Keratinocyte (primary cell): Measurements from ENCODE around the gene HMCN2. TPM values are rescaled to one million over a fixed set of nuclear protein-coding genes. Genes with fewer than 3 reads are reported as not detected.

Source experiments
- DNase-seq: peaks from one replicate; pipeline ENCODE4 v3.0.0-alpha.2; 2011; ENCODE audit warnings: low read depth, missing footprints, low spot score
- FAIRE-seq: peaks from 2 replicates; lab custom pipeline; 2011; peaks lifted over from hg19 to GRCh38; lab: Jason Lieb, UNC
- H2AFZ ChIP-seq: 2 replicates; pipeline ENCODE4 v1.6.0; 2012; ENCODE audit warnings: low read length, control low read depth, inconsistent platforms; ENCODE audit not compliant: control insufficient read depth
- H3K27ac ChIP-seq: 2 replicates; pipeline ENCODE4 v1.5.1; 2011; ENCODE audit warnings: low read length; ENCODE audit not compliant: control insufficient read depth, insufficient read depth
- H3K27me3 ChIP-seq: 3 replicates; pipeline ENCODE4 v1.6.0; 2011; ENCODE audit warnings: low read length; ENCODE audit not compliant: control insufficient read depth, insufficient read depth; ENCODE audit errors: extremely low read depth
- H3K36me3 ChIP-seq, 2 experiments: 2 replicates in 1 of 2; 3 replicates in 1 of 2; pipeline ENCODE4 v1.5.1; 2011; ENCODE audit warnings: low read length in 2 of 2, mild to moderate bottlenecking in 1 of 2; ENCODE audit not compliant: control insufficient read depth in 2 of 2, insufficient read depth in 2 of 2; ENCODE audit errors: extremely low read depth in 1 of 2
- H3K4me1 ChIP-seq: 3 replicates; pipeline ENCODE4 v1.5.1; 2011; ENCODE audit warnings: low read length; ENCODE audit not compliant: control insufficient read depth, insufficient read depth; ENCODE audit errors: extremely low read depth
- H3K4me2 ChIP-seq: 3 replicates; pipeline ENCODE4 v1.6.0; 2011; ENCODE audit warnings: low read depth, low read length; ENCODE audit not compliant: control insufficient read depth, insufficient read depth; ENCODE audit errors: extremely low read depth
- H3K4me3 ChIP-seq, 3 experiments: fragments of 200-600 bp in 1 of 3; sonication (generic) in 1 of 3; 2 replicates in 2 of 3; 3 replicates in 1 of 3; pipeline ENCODE4 v1.5.1; 2011 to 2016; ENCODE audit warnings: low read length in 3 of 3, mild to moderate bottlenecking in 3 of 3, control low read depth in 2 of 3, inconsistent platforms in 1 of 3, low read depth in 1 of 3, mixed read lengths in 1 of 3, mixed run types in 1 of 3, moderate library complexity in 1 of 3; ENCODE audit not compliant: control insufficient read depth in 2 of 3, insufficient read depth in 2 of 3; ENCODE audit errors: extremely low read depth in 1 of 3
- H3K79me2 ChIP-seq: 2 replicates; pipeline ENCODE4 v1.6.0; 2012; ENCODE audit warnings: low read length; ENCODE audit not compliant: control insufficient read depth, insufficient read depth
- H3K9ac ChIP-seq: 3 replicates; pipeline ENCODE4 v1.6.0; 2011; ENCODE audit warnings: low read length; ENCODE audit not compliant: control insufficient read depth, insufficient read depth; ENCODE audit errors: extremely low read depth
- H3K9me1 ChIP-seq: 3 replicates; pipeline ENCODE4 v1.6.0; 2011; ENCODE audit warnings: low read length; ENCODE audit not compliant: control insufficient read depth, insufficient read depth; ENCODE audit errors: extremely low read depth
- H3K9me3 ChIP-seq: 2 replicates; pipeline ENCODE4 v1.5.1; 2012; ENCODE audit warnings: low read depth, low read length; ENCODE audit not compliant: control insufficient read depth
- H4K20me1 ChIP-seq: 3 replicates; pipeline ENCODE4 v1.6.0; 2011; ENCODE audit warnings: low read length; ENCODE audit not compliant: control insufficient read depth, insufficient read depth; ENCODE audit errors: extremely low read depth
- EZH2 ChIP-seq: IDR thresholded peaks from one replicate; pipeline ENCODE4 v1.6.1; 2012; ENCODE audit warnings: inconsistent platforms, mild to moderate bottlenecking, low read length, moderate library complexity
- dilution Hi-C: fragments of 300-500 bp; cut with MboI; formaldehyde crosslinking; loops from one replicate; pipeline ENCODE4 v1.7.0; 2020; ENCODE audit warnings: low sequenced_read_pairs; ENCODE audit not compliant: extremely low pct_ligation_motif_present
- polyA plus RNA-seq, 5 experiments: library from polyadenylated mRNA; depleted of rRNA in 3 of 5; stranded (reverse) in 3 of 5; stranded (forward) in 1 of 5; unstranded in 1 of 5; fragments of >200 nt; gene quantifications; 1 replicate in 1 of 5; 2 replicates in 3 of 5; 3 replicates in 1 of 5; pipeline versions ENCODE4 v1.2.1 to v1.2.3, GENCODE V29; 2011 to 2012; ENCODE audit warnings: missing spikeins in 2 of 5, low read depth in 1 of 5, low replicate concordance in 1 of 5
- TF ChIP-seq, protein P1 (sequence below), 3 experiments: IDR thresholded peaks in 1 of 3; conservative IDR thresholded peaks in 1 of 3; optimal IDR thresholded peaks in 1 of 3; 2 replicates in 2 of 3; 3 replicates in 1 of 3; pipeline versions ENCODE3 to v1.5.1; 2011; ENCODE audit warnings: low read length in 3 of 3, mild to moderate bottlenecking in 3 of 3, moderate library complexity in 2 of 3, control low read depth in 1 of 3, inconsistent platforms in 1 of 3; ENCODE audit not compliant: insufficient read depth in 2 of 3; ENCODE audit errors: extremely low read depth in 1 of 3

HMCN2 gene
- polyA plus RNA-seq, 1 donor (not counting 4 experiments of a cell fraction or from before 2014, with no cell fraction given) = not detected

DNA sequence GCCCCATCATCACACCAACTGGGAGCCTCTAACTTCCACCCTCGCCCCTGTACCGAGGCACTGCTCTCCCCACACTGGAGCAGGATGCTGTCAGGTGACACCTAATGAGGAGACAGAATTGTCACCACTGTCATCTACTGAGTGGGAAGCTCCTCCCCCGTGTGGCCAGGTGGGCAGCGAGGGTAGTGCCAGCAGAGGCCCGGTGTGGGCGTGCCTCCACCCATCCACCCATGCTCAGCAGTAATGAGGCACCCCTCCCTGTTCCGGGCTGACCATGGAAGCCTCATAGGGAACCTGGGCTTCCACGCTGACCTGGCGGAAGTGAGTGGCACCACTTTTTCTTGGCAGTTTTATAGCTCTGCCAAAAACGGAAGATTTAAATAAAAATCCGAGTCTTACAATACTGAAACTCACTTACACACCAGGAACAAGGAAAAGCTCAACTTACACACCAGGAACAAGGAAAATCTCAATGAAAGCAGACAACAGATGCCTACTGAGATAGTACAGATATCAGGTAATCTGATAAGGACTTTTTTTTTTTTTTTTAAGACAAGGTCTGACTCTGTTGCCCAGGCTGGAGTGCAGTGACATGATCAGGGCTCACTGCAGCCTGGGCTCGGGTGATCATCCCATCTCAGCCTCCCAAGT, 148.6 kb downstream of the HMCN2 start:
- Histone ChIP-seq H3K4me2 (no peak overlapping the region), H3K27me3 (peaks cover 4% of the 10 kb centered on the region), H3K36me3 (no peaks in the 10 kb centered on the region), H3K4me1 (peaks cover 8% of the 10 kb centered on the region), H3K9me3 (no peaks in the 10 kb centered on the region), H3K9ac (no peak overlapping the region), H4K20me1 (no peaks in the 10 kb centered on the region), H3K27ac (no peak overlapping the region), H2AFZ (no peak overlapping the region), H3K9me1 (no peaks in the 10 kb centered on the region), H3K4me3 (no peak overlapping the region), H3K79me2 (no peaks in the 10 kb centered on the region)
- TF ChIP-seq, protein P1, sequence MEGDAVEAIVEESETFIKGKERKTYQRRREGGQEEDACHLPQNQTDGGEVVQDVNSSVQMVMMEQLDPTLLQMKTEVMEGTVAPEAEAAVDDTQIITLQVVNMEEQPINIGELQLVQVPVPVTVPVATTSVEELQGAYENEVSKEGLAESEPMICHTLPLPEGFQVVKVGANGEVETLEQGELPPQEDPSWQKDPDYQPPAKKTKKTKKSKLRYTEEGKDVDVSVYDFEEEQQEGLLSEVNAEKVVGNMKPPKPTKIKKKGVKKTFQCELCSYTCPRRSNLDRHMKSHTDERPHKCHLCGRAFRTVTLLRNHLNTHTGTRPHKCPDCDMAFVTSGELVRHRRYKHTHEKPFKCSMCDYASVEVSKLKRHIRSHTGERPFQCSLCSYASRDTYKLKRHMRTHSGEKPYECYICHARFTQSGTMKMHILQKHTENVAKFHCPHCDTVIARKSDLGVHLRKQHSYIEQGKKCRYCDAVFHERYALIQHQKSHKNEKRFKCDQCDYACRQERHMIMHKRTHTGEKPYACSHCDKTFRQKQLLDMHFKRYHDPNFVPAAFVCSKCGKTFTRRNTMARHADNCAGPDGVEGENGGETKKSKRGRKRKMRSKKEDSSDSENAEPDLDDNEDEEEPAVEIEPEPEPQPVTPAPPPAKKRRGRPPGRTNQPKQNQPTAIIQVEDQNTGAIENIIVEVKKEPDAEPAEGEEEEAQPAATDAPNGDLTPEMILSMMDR (optimal IDR thresholded peaks at IDR 0.05 in 1 of 3, IDR thresholded peaks at IDR 0.05 in 1 of 3, conservative IDR thresholded peaks at IDR 0.05 in 1 of 3; ENCODE audit: extremely low read depth in 1 of 3, insufficient read depth in 2 of 3, low read length in 3 of 3) = no peak
- TF ChIP-seq EZH2 = no peak
- no peak for FAIRE-seq
- DNase-seq = no peak
- dilution Hi-C loops = no loop called here

DNA sequence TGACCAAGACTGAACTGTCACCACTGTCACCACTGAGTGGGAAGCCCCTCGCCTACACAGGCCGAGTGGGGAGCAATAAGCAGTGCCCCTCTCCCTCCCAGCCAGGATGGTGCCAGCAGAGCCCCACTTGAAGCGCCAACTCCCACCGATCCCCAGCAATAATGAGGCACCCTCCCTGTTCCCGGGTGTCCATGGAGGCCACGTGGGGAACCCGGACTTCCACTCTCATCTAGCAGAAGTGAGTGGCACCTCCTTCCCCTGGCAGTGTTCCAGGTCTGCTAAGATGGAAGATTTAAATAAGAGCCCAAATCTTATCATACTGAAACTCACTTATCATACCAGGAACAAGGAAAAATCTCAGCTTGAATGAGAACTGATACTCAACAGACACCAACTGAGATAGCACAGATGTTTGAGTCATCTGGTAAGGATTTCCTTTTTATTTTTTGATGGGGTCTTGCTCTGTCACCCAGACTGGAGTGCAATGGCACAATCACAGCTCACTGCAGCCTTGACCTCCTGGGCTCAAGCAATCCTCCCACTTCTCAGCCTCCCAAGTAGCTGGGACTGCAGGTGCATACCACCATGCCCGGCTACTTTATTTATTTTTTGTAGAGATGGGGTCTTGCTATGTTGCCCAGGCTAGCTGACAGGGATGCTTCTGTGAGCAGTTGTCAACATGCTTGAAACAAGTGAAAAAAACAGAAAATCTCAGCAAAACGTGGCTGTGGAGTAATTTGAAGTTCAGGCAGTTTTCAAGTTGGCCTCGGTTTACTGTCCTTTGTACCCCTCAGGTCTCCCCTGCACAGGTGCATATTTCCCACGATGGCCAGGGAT, 149.6 kb downstream of the HMCN2 start:
- TF ChIP-seq, protein P1 (optimal IDR thresholded peaks at IDR 0.05 in 1 of 3, IDR thresholded peaks at IDR 0.05 in 1 of 3, conservative IDR thresholded peaks at IDR 0.05 in 1 of 3; ENCODE audit: extremely low read depth in 1 of 3, insufficient read depth in 2 of 3, low read length in 3 of 3) = no peak
- TF ChIP-seq EZH2 = no peak
- Histone ChIP-seq H3K4me1 (peaks cover 8% of the 10 kb centered on the region), H3K4me3 (no peak overlapping the region), H3K36me3 (no peaks in the 10 kb centered on the region), H3K79me2 (no peaks in the 10 kb centered on the region), H3K9ac (no peak overlapping the region), H3K4me2 (no peak overlapping the region), H3K9me3 (no peaks in the 10 kb centered on the region), H3K27me3 (peaks cover 6% of the 10 kb centered on the region), H3K27ac (no peak overlapping the region), H4K20me1 (no peaks in the 10 kb centered on the region), H3K9me1 (no peaks in the 10 kb centered on the region), H2AFZ (no peak overlapping the region)
- dilution Hi-C loops = no loop called here
- DNase-seq (no peak), FAIRE-seq (no peak)
